Stimulated activated naive CD4-positive, alpha-beta T cell (primary cell): Measurements from ENCODE around the gene IGFBP3.

ENCODE experiments used
- DNase-seq, 6 experiments: peaks; one replicate each; lab custom pipeline; 2025; lab: John Stamatoyannopoulos, UW

Gene IGFBP3

DNA sequence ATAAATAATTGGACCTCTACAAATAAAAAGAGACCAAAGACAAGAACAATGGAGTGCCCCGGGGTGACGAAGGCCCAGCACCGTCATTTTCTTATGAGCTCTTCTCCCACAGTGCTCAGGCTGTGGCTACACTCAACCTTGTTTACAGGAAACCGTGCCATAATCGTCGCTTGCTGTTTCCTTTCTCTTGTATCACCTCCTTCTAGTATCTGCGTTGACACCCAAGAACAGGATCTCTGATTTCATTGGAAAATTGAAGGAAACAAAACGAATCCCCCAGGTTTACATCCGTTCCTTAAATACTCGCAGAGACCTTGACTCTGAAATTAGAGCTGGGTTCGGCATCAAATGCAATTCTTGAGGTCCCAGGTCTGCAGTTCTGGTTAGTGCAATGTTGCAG is 1.7 kb upstream of the IGFBP3 start:
- DNase-seq: no peak

DNA sequence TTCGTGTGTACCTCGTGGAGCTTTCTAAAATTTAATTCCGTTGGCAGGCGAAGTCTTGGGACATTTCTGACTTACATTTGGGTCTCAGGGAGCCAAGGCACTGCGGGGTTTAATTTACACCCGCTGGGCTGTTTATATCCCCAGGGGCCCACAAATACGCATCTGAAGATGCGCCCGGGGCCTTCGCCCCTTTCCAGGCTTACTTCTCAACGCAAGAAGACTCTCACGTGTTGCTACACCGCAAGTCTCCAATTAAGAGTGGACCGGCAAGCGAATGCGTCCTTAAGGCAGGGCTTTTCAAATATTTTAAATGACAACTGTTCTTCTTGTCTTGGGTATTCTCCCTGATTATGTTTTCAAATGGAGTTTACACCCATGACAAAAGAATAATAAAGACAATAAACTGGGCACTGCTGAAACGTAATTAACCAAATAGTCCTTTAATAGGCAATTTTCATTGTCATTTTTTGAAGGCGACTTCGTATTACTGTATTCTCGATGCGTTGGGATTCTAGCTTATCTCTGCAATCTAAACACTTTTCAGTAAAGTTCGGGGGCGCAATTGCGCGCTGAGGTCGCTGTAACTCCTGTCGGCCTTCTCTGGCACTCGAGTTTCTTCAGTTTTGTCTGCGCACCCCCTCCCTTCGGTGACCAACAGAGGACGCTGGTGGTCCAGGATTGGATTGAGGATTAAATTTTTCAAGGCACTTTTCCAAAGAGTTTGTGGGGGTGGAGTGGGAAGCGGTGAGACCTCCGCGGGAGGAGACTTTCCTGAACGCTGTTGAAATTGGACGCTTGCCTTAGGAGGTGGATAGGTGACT is 837 bp upstream of the IGFBP3 start:
- peak in 1 of 6 experiments; percentile 31 for DNase-seq

DNA sequence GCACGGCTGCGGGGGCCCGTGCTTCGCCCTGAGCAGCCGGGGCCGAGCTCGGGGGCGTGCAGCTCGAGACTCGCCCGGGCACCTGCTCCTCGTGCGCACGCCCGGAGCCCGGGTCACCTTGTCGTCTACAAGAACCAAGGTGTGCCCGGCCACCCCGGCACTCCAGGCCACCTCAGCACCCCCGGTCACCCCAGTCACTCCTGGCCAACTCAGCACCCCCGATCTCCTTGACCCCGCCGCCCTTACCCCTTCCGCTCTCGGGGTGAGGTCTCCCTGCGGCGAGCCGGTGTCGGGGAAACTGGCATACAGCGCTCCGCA is 268 bp upstream of the IGFBP3 start:
- DNase-seq: no peak

DNA sequence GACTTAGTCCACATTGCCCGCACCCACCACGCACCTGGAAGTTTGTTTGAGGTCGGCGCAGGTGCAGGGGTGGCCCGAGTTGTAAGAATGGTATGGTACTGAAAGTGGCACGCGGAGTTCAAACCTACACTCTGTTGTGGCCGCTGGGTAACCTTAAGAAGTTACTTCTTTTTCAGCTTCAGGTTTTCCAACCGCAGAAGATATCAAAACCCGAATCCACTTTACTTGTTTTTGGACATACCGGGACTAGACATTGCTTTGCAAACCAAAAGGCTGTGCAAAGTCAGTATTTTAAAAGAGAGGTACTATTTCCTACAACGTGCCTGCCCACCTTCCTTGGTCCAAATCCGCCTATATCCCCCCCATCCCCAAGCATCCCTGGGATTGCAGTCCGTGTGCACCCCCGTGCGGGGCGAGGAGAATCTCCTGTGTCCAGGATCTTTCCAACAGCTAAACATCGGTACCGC is 1.0 kb downstream of the IGFBP3 start:
- DNase-seq: no peak

DNA sequence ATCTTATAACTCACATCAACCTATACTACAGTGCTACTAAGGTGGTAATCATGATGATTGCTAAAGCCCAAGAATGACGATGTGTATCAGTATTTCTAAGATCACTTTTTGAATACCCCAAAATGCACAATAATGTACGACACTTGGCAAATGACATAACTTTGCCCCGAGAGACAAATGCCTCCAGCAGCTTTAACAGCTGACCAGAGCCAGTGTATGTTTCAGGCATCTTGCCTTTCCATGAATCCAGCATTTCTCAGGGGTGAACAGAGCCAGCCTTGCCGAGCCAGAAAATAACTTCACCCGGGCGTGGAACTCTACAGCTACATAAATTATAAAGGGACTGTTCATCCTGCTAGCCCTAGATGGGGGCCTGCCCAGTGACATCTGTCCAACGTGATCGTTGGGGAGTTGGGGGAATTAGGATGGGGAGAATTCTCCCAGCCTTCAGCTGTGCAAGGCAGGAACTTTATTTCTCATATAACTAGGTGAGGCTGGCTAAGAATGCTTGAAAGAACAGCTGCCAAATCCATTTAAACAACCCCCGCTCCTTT is 1.8 kb downstream of the IGFBP3 start:
- no peak for DNase-seq

DNA sequence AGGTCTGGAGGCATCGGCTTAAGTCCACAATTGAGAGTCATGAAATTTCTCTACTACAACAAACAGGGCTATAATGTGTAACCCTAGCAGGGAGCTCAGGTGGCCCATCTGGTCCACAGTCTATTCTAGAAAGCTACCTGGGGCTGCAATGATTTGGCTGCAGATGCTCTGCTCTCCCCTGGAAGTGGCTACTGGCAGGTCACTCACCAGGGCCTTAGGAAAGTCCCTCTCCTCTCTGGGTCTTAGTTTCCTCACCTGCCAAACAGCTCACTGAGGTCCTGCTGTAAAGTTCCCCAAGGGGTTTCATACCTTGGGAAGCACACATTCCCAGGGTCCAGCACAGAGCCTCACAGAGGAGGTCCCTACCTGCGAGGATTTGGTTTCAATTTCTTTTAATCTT is 2.5 kb downstream of the IGFBP3 start:
- DNase-seq: no peak

DNA sequence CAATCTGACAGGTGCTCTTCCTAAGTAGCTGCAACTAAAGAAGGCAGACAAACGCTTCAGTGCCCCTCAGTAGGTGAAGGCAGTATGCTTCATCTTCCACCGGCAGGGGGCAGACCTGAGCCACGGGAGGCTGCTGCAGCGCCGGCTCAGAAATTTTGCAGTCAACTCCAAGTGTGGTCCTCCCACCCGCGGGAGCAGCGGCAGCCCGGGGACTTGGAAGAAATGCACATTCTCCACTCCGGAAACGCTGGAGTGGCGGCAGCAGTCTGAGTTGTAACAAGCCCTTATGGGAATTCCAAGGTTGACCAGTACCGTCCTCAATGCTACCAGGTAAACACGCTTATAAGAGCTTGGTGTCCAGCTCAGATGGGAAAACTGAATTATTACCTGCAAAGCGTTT is 3.4 kb downstream of the IGFBP3 start:
- peak; percentile 26 to 70 (median 52) for DNase-seq

DNA sequence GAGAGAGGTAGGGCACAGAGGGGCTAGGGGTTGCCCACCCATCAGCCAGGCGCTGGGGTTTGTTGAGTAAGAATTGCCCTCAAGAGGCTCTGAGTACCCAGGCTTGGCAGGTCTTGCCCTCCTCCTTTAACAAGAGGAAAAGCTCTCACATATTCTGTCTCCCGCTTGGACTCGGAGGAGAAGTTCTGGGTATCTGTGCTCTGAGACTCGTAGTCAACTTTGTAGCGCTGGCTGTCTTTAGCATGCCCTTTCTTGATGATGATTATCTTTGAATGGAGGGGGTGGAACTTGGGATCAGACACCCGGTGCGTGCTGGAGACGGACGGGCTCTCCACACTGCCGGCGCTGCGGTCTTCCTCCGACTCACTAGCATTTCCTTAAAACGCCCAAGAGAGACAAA is 4.0 kb downstream of the IGFBP3 start:
- no peak for DNase-seq

DNA sequence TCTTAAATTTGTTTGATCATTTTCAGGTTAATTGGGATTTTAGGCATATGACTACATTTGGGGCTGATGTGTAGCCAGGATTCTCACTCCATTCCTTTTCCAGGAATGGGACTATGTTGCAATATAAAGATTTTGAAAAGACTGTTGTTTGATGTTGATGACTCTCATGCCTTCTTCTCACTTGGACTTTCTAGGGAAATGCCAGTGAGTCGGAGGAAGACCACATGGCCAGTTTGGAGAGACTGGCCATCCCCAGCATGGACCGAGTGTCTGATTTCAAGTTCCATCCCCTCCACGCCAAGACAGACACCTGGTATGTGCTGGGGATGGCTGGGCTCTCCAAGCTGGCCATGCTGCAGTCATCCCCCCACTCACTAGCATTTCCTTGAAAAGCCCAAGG is 5.5 kb downstream of the IGFBP3 start:
- DNase-seq: no peak

DNA sequence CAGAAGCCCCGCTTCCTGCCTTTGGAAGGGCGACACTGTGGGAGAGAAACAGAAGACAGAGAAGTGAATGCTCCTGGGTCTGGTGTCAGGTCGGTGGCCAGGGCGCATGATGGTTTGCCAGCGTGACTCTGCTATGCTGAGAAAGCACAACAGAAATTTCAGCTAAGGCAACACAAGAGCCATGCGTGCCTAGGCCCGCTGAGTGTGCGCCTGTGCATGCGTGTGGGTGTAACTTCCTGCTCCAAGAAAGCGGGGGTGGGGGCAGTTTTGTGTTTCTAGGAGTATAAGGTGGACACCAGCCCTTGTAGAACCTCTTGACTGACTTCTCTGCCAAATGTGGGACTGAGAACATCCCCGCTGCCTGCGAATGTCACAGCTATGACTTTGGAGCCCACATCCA is 6.2 kb downstream of the IGFBP3 start:
- no peak for DNase-seq

DNA sequence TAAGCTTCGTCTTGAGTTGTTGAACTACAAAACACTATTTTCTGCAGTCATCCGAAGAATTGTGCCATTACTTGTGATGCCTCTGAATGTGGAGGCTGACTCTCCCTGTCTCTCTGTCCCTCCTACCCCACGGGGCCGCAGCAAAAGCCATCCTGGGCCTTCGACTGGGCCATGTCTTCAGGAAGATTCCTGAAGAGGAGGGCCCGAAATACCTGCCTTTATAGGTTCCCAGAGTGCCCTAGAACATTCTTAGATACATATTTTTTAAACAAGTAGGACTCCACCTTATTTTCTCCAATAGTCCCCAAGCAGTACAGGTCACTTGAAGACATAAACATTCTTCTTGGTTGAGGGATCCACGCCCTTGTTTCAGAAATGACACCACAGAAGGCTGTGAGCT is 8.1 kb downstream of the IGFBP3 start:
- no peak for DNase-seq

DNA sequence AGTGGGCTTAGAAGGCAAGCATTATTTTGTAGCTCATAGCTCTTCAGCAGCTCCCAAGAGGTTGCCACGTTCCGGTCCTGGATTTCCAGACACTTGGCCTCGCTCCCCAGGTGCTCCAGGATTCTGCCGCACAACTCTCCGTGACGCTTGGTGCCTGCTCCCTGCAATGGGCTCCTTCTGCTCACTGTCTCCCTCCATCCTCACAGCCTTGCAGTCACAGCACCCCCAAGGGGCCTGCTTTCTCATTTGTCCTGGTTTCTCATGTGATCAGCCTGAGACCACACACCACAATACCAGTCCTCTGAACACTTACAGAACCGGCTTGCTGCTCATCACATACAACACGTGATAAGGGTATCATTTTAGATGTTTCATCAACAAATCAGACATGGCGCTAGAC is 9.8 kb downstream of the IGFBP3 start:
- DNase-seq: no peak

DNA sequence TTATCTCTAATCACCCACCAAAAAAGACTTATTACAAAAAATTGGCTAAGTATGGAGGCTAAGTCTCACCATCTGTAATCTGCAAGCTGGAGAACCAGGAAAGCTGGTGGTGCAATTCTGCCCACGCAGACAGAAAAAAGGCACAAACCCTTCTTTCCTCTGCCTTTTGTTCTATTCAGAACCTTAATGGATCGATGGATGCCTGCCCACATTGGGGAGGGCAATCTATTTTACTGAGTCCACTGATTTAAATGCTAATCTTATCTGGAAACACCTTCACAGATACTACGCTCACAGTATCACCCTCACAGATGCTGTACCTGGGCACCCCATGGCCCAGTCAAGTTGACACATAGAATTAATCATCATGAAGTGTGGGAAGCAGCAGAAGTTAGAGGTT is 10.2 kb downstream of the IGFBP3 start:
- no peak for DNase-seq

DNA sequence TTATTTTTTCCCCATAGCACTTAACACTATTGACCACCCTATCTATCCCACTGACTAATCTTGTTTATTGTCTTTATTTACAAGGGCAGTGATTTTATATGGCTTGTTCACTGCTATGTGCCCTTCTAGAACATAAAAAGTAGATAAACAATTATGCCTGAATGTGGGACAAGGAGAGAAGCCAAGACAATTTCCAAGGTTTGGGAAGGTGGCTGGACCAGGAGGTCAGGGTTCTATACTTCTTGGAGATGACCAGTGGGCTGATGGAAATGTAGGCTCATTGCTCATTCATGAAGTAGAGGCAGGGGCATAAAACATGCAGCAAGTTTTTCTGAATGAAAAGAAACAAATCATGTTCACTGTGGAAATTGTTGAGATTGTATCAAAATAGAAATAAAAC is 11.5 kb downstream of the IGFBP3 start:
- no peak for DNase-seq

DNA sequence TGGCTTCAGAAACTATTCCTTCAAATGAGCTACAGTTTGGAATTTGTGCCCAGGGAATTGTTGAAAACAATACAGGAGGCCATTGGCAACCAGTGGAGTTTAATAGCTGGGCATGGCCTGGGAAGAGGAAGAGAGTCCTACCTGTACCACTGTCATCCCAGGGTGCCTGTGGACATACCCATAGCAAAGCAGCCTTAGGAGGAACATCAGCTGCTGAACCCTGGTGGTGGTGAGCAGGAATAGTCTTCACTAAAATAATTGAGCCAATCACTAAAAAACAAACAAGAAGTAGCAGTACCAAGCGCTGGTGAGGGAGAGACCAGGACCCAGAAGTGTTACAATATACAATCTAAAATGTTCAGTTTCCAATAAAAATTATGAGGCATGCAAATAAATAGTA is 18.3 kb downstream of the IGFBP3 start:
- DNase-seq: no peak

DNA sequence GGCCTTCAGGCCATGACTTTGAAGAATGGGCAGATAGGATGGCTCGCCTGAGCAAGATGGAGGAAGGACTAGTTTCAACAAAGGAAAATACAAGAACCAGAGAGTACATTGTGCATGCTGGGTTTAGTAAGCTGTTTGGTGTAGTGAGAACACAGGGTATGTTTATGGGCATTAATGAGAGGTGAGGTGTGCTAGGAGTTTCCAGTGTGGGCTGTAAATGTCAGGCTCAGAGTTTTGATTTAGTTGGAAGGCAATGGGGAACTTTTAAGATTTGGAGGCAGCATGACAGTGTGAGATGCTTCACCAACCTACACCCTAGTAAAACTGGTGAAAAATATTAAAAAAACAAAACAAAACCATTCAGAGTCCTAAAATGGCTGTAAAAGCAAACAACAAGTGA is 19.5 kb downstream of the IGFBP3 start:
- no peak for DNase-seq

DNA sequence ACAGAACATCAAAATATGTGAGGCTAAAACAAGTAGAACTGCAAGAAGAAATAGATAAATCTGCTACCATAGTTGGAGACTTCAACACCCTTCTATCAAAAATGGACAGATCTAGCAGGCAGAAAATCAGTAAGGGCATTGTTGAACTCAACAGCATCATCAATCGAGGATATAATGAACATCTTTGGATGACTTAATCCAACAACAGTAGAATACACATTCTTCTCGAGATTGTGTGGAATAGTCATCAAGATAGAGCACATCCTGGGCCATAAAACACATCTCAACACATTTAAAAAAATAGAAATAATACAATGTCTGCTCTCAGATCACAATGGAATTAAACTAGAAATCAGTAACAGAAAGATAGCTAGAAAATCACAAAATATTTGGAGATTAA is 22.9 kb downstream of the IGFBP3 start:
- no peak for DNase-seq

DNA sequence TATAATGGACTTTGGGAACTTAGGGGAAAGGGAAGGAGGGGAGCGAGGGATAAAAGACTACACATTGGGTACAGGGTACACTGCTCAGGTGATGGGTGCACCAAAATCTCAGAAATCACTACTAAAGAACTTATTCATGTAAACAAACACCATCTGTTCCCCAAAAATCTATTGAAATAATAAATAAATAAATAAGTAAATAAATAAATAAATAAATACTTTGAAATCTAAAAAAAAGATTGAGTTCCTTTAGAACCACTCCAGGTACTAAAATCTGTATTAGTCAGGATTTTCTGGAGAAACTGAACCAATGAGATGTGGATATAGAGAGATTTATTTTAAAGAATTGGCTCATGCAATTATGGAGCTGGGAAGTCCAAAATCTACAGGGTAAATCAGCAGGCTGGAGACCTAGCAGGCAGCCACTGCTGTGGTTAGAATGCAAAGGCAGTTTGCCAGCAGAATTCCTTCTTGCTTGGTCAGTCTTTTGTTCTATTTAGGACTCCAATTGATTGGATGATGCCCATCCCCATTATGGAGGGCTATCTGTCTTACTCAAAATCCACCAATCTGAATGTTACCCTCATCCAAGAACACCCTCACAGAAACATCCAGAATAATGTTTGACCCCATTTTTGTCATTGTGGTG is 23.9 kb downstream of the IGFBP3 start:
- no peak for DNase-seq

DNA sequence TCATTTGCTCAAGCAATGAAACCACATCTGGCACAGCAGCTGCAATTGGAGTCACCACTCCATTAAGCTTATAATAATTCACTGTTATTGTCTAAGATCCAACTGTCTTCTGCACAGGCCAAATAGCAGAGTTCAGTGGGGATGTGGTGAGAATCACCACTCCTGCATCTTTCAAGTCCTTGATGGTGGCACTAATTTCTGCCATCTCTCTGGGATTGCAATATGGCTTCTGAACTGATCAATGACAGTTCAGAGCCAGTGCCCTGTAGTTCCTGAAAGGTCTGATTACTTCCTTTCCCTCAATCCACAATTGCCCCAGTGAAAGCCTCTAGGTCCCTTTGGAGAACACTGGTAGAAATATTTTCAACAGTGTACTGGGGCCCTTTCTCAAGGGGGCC is 26.4 kb downstream of the IGFBP3 start:
- DNase-seq: no peak

DNA sequence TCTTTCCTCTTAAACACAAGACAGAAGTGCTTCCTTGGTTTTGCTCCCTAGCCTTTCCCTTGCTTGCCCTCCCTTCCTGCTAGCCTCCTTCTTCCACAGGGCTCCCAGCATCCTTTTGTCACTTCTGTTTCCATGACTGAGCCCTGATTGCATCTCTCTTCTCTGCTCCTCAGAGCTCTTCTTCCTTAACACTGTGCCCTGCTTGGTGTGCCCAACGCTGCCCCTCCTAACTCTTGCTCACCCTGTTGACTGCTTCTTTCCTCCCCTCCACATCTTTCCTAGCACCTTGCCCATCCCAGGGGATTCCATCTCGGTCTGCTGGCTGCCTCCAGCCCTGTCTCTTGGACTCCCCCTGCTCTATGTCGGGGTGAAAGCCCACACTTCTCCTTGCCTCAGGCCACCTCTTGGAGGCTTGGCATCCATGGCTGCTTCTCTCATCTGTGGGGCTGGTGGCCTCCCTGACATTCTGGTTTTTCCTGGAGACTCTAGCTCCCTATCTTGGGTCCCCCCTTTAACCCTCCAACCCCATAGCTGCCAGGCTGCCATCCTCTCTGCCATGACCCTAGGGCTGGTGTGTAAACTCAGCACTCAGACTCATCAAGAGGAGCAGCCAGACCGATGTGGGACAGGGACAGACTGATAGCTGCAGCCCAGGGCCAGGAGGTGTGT is 26.9 kb downstream of the IGFBP3 start:
- no peak for DNase-seq

DNA sequence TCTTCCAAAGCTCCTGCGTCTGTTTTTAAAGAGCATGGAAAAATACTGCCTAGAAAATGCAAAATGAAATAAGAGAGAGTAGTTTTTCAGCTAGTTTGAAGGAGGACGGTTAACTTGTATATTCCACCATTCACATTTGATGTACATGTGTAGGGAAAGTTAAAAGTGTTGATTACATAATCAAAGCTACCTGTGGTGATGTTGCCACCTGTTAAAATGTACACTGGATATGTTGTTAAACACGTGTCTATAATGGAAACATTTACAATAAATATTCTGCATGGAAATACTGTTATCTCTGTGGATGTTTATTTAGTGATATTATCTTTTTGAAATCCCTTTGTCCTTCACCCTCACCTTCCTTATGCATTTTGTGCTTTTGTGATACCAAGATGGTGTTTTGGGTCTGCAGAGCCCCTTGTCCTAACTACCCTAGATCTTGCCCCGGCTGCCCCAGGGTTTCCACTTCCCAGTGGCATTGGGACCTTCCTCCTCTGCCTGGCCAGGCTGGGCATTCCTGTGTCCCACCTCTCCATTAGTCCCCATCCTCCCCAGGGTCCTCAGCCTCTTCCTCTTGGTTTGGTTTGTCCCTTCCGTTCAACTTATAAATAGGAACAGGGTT is 27.6 kb downstream of the IGFBP3 start:
- DNase-seq: no peak

DNA sequence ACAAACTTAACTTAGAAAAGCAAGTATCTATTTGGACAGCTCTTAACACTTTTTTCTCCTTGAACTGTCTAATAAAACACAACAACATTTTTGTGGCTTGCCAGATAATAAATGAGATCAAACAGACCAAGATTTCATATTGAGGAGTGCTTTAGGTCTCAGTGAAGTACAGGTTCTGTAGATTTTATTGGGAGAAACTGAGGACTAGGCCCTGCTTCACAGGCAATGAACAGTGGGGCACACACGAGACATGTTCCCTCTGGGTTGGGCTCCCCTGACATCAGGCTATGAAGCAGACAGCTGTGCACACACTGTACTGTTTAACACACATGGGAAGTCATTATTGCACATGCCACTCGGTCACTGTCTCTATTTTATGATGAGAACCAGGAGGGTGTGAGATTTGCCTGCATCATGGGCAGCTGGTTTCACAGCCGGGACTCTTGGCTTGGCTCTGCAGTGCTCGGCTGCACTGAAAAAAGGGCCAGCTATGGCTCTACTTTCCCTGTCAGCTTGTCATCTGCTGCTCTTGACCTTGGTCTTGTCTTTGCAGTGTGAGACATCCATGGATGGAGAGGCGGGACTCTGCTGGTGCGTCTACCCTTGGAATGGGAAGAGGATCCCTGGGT is 28.6 kb downstream of the IGFBP3 start:
- no peak for DNase-seq
